CD4-positive, alpha-beta T cell treated with Interferon alpha-2 for 1 hour (primary cell): ENCODE results near the gene LEMD3.

Source experiments
- DNase-seq, 2 donors: peaks; one replicate each; pipeline ENCODE4 v3.0.0-alpha.2; 2020 to 2022

The LEMD3 gene

DNA sequence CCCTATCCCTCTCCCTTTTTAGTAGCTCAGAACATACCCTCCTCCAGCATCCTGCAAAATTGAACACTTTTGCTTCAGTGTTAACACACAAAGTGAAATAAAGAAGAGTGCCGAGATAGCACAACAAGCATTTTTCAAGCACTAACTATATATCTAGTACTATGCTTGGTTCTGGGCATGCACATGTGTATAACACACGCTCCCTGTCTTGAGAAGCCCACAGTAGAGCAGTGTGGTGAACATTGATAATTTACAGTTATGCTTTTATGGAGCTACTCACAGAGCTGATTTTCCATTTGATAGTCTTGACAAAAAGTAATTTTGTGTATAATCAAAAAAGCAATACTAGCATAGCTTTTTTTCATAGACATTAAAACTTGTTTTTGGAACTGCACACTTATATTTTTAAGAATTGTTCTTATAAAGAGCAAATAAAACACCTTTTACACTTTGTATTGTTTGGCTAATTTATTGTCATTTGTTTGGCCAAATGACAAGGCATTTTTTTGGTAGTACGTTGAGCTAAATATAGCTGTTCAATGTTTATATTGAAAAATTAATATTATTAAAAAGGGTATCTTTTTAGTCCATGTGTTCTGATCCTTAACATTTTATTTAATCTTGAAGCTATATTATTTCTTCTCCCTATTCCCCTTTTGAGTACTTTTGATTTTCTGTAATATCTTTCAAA lies 39.7 kb downstream of the LEMD3 start:
- DNase-seq = no peak

GRCh38 chr12:65209655-65210043 lies 40.3 kb downstream of the LEMD3 start:
- DNase-seq = peak in 1 of 2 donors; percentile 27

GRCh38 chr12:65217086-65217485 lies 47.7 kb downstream of the LEMD3 start:
- no peak for DNase-seq

- no peak for DNase-seq
Observed at GRCh38 chr12:65220761-65221160, 51.4 kb downstream of the LEMD3 start.

DNA sequence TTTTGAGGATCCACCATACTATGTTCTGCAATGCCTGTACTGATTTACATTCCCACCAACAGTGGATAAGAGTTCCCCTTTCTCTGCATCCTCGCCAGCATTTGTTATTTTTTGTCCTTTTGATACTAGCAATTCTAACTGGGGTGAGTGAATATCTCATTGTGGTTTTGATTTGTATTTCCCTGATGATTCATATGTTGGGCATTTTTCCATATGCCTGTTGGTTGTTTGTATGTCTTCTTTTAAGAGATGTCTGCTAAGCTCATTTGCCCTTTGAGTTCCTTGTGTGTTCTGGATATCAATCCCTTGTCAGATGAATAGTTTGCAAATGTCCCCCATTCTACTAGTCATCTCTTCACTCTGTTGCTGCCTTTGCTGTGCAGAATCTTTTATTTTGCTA lies 60.1 kb downstream of the LEMD3 start:
- no peak for DNase-seq

- peak in 1 of 2 donors; percentile 35 for DNase-seq
Observed at GRCh38 chr12:65232476-65233077, 63.2 kb downstream of the LEMD3 start.

DNA sequence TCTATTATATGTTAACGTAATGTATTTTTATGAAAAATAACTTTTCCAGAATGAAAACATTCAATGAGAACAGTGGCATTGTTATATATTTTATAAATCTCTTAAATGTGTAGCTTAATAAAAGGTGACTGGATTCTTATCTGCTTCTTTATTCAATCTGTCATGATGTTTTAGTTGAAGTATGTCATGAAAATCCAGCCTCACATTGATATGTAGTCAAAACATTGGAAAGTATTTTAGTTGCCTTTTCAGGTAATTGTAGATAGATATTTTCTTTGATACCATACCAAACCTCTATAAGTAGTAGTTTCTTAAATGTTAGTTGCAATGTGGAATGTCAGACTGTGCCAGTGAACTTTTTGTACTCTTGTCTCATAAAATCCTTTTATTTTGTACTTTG lies 67.8 kb downstream of the LEMD3 start:
- no peak for DNase-seq

GRCh38 chr12:65238609-65239008 lies 69.2 kb downstream of the LEMD3 start:
- DNase-seq = no peak

DNA sequence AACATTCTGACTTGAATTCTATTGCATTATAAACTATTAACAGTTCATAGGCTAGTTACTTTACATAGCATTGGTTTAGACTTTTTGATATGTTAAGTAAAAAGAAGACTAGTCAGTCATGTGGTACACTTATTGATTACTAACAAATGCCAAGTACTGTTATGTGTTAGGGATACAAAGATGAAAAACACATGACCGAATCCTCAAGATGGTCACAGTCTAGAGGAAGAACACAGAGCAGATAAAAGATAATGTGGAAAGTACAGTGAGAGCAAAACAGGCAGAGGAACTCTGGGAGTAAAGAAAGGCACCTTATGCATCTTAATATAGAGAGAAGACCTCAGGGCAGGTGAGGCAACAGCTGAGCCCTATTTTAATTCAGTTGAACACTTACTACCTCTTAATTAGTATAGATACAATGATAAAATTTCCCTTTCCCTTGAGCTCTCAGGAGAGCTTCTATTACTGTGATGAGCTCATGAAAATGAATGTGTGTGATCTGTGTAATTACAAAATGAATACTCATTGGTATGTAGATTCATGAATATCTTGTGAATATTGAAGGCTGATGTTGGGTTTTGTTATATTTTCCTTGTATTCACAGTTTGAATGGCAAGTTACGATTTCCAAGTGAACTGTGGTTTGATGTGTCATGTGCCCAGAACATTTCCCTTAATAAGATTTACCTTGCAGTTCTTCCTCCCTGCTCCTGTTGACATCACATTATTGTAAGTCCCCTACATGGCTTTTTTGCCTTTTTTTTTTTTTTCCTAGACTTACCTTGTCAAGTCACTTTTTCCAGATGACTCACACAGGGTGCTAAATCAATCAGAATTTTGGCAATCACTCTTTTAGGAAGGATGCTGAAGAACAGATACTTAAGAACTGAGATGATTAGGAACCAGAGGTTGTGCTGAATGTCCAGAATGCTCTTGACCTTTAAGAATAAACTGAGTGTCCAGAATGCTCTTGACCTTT lies 79.6 kb downstream of the LEMD3 start:
- DNase-seq = no peak

DNA sequence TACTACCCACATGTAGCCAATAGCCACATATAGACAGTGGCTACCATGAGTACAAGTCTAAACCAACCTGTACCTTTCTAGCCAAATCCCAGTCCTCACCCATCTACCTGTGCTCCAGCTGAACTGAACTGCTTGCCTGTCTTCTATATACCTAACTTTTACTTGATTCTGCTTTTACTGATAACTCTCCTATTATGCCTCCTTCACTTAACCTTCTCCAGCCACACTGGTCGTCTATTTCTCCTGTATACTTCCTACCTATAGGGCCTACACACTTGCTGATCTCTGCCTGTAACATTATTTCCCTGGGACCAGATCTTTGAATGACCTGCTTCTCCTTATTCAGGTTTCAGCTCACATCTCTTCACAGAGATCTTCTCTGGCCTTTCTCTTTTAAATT lies 83.1 kb downstream of the LEMD3 start:
- no peak for DNase-seq

- DNase-seq = no peak
Observed at GRCh38 chr12:65257986-65258385, 88.6 kb downstream of the LEMD3 start.

GRCh38 chr12:65259501-65259900 lies 90.1 kb downstream of the LEMD3 start:
- DNase-seq = no peak

GRCh38 chr12:65263777-65264176 lies 94.4 kb downstream of the LEMD3 start:
- no peak for DNase-seq

GRCh38 chr12:65266408-65266807 lies 97.0 kb downstream of the LEMD3 start:
- no peak for DNase-seq

DNA sequence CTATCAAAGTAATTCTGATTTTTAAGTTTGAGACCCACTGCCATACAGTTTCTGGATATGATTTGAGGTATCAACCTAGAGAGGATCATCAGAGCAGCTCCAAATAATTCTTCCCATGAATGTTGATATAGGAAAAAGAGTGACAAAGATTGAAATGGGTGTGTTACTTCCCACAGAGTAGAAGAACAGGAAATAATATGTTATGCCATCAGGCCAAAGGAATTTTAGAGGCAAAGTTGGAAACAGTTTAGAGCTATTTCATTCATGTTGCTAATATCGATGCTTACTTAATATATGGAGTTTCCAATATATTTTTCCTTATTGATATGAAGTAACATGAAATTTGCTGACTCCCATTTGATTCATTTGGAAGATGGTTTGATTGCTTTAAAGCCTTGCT lies 100.2 kb downstream of the LEMD3 start:
- DNase-seq = no peak

DNA sequence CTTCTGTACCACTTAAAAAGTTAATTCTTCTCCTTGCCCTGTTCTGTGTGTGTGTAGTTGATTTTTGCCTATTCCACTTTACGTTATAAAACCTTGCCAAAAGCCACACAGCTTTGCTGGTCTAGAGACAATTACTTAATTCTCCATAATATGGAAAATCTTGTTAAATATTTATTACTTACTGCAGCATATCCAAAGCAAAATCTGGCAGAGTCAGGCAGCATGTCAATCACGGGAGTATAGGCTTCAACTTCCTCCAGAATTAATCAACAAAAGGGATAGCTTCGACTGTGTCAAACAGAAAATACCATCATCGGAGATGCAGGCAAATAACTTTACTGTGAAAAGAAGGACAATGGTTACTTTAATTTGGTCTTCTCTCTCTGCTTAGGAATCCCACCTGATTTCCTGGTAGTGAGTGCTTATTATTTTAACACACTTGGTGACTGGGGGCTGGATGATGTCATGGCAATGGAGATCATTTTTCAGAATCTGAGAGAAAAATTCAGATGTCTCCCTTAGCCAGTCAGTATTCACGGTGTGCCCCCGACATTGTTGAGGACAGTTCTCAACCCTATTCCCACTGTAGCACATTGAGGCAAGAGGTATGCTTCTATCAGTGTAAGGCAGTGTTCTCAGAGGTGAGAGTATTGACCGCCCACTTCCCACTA lies 105.4 kb downstream of the LEMD3 start:
- DNase-seq = no peak

DNA sequence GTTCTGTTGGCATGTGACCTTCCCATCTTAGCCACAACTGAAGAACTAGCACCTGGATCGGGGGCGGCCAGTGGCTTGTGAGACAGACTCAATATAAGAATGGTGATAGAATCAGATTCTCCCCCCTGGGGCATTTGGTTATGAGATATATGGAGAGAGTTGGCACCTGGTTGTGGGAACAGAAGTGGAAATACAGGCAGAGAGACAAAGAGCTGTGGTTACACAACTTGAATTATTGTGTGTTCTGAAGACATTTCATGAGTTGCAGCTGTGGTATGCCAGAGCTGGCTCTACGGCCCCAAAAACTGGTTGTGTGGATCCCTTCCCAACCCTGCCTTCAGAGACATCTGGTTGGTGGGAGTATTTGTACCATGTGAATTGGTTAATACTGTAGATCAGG lies 106.2 kb downstream of the LEMD3 start:
- no peak for DNase-seq

- DNase-seq = no peak
Observed at GRCh38 chr12:65276916-65277530, 107.6 kb downstream of the LEMD3 start.

GRCh38 chr12:65277994-65278575 lies 108.7 kb downstream of the LEMD3 start:
- no peak for DNase-seq

GRCh38 chr12:65278576-65279368 lies 109.4 kb downstream of the LEMD3 start, which contains the start of gene MSRB3:
MSRB3 (plus strand) TSS chr12:65278683; CDS start chr12:65308580, 29,897 bp downstream.
- peak in 1 of 2 donors; percentile 4 for DNase-seq
